Measurements from ENCODE around the gene MAN1C1.

The MAN1C1 gene

GRCh38 chr1:25703041-25703440, 86.5 kb downstream of the MAN1C1 start:
- ATAC-seq (replicated peaks), result no peak
- Mint-ChIP-seq H3K36me3 (ENCODE audit: insufficient read depth) (peaks cover 7% of the 10 kb centered on the region), H3K4me3 (no peak overlapping the region), H3K27ac (no peak overlapping the region), H3K9me3 (no peaks in the 10 kb centered on the region), H3K27me3 (no peaks in the 10 kb centered on the region), H3K4me1 (ENCODE audit: low read depth in 2 of 2) (peaks cover 15 to 27% of the 10 kb centered on the region in 2 donors)
- no peak for DNase-seq

GRCh38 chr1:25703671-25704266, 87.2 kb downstream of the MAN1C1 start:
- Mint-ChIP-seq H3K9me3 (no peaks in the 10 kb centered on the region), H3K4me3 (no peak overlapping the region), H3K36me3 (ENCODE audit: insufficient read depth) (peaks cover 7% of the 10 kb centered on the region), H3K27ac (peak overlapping the region in 1 of 2 donors; percentile 20), H3K27me3 (no peaks in the 10 kb centered on the region), H3K4me1 (ENCODE audit: low read depth in 2 of 2) (peaks cover 15 to 25% of the 10 kb centered on the region in 2 donors)
- DNase-seq, result no peak
- ATAC-seq (replicated peaks), result no peak

GRCh38 chr1:25704267-25704691, 87.7 kb downstream of the MAN1C1 start:
- Mint-ChIP-seq H3K27ac (peak overlapping the region in 1 of 2 donors; percentile 20), H3K4me1 (ENCODE audit: low read depth in 2 of 2) (peaks cover 15 to 25% of the 10 kb centered on the region in 2 donors), H3K4me3 (no peak overlapping the region), H3K27me3 (no peaks in the 10 kb centered on the region), H3K9me3 (no peaks in the 10 kb centered on the region), H3K36me3 (ENCODE audit: insufficient read depth) (peaks cover 7% of the 10 kb centered on the region)
- DNase-seq (peak; percentile 27 to 37 (median 32)), ATAC-seq (replicated peaks) (peak; percentile 100)

GRCh38 chr1:25705699-25706098, 89.1 kb downstream of the MAN1C1 start:
- Mint-ChIP-seq H3K27me3 (no peaks in the 10 kb centered on the region), H3K36me3 (ENCODE audit: insufficient read depth) (peaks cover 3% of the 10 kb centered on the region), H3K9me3 (no peaks in the 10 kb centered on the region), H3K4me3 (no peak overlapping the region), H3K27ac (no peak overlapping the region), H3K4me1 (ENCODE audit: low read depth in 2 of 2) (peaks cover 15 to 25% of the 10 kb centered on the region in 2 donors)
- no peak for ATAC-seq (replicated peaks)
- no peak for DNase-seq

GRCh38 chr1:25706146-25707089, 89.8 kb downstream of the MAN1C1 start:
- ATAC-seq (replicated peaks) (no peak), DNase-seq (no peak)
- H3K4me1 Mint-ChIP-seq (ENCODE audit: low read depth in 2 of 2), result peaks cover 16 to 30% of the 10 kb centered on the region in 2 donors
- H3K27ac Mint-ChIP-seq, result no peak overlapping the region
- H3K4me3 Mint-ChIP-seq, result no peak overlapping the region
- no peaks in the 10 kb centered on the region for H3K9me3 Mint-ChIP-seq
- H3K36me3 Mint-ChIP-seq (ENCODE audit: insufficient read depth), result peaks cover 3% of the 10 kb centered on the region
- no peaks in the 10 kb centered on the region for H3K27me3 Mint-ChIP-seq

GRCh38 chr1:25707280-25708016, 90.9 kb downstream of the MAN1C1 start:
- Mint-ChIP-seq H3K9me3 (no peaks in the 10 kb centered on the region), H3K36me3 (ENCODE audit: insufficient read depth) (peaks cover 6% of the 10 kb centered on the region), H3K27me3 (no peaks in the 10 kb centered on the region), H3K4me3 (no peak overlapping the region), H3K4me1 (ENCODE audit: low read depth in 2 of 2) (peaks cover 24 to 36% of the 10 kb centered on the region in 2 donors), H3K27ac (no peak overlapping the region)
- ATAC-seq (replicated peaks) (no peak), DNase-seq (no peak)

- ATAC-seq (replicated peaks), result no peak
- Mint-ChIP-seq H3K4me3 (no peak overlapping the region), H3K27ac (no peak overlapping the region), H3K27me3 (no peaks in the 10 kb centered on the region), H3K36me3 (ENCODE audit: insufficient read depth) (peaks cover 3% of the 10 kb centered on the region), H3K9me3 (no peaks in the 10 kb centered on the region), H3K4me1 (ENCODE audit: low read depth in 2 of 2) (peaks cover 15 to 16% of the 10 kb centered on the region in 2 donors)
- DNase-seq, result no peak
Observed at GRCh38 chr1:25710583-25711347, 94.2 kb downstream of the MAN1C1 start.

GRCh38 chr1:25711555-25712298, 95.1 kb downstream of the MAN1C1 start:
- DNase-seq, result peak; percentile 20 to 27 (median 22)
- peak overlapping the region; percentile 51 to 68 for H3K4me3 Mint-ChIP-seq
- H3K9me3 Mint-ChIP-seq, result no peaks in the 10 kb centered on the region
- H3K36me3 Mint-ChIP-seq (ENCODE audit: insufficient read depth), result peaks cover 3% of the 10 kb centered on the region
- H3K27me3 Mint-ChIP-seq, result no peaks in the 10 kb centered on the region
- H3K27ac Mint-ChIP-seq, result peak overlapping the region; percentile 60 to 73
- peaks cover 14 to 16% of the 10 kb centered on the region in 2 donors for H3K4me1 Mint-ChIP-seq (ENCODE audit: low read depth in 2 of 2)
- ATAC-seq (replicated peaks), result peak; percentile 94

GRCh38 chr1:25712299-25712970, 95.8 kb downstream of the MAN1C1 start:
- Mint-ChIP-seq H3K27ac (peak overlapping the region in 1 of 2 donors; percentile 73), H3K4me1 (ENCODE audit: low read depth in 2 of 2) (peaks cover 14 to 16% of the 10 kb centered on the region in 2 donors), H3K36me3 (ENCODE audit: insufficient read depth) (peaks cover 3% of the 10 kb centered on the region), H3K27me3 (no peaks in the 10 kb centered on the region), H3K9me3 (no peaks in the 10 kb centered on the region), H3K4me3 (no peak overlapping the region)
- no peak for DNase-seq
- ATAC-seq (replicated peaks), result no peak

GRCh38 chr1:25713961-25714360, 97.4 kb downstream of the MAN1C1 start:
- DNase-seq (no peak), ATAC-seq (replicated peaks) (no peak)
- peaks cover 11 to 14% of the 10 kb centered on the region in 2 donors for H3K4me1 Mint-ChIP-seq (ENCODE audit: low read depth in 2 of 2)
- H3K9me3 Mint-ChIP-seq, result no peaks in the 10 kb centered on the region
- H3K27me3 Mint-ChIP-seq, result no peaks in the 10 kb centered on the region
- no peak overlapping the region for H3K27ac Mint-ChIP-seq
- H3K36me3 Mint-ChIP-seq (ENCODE audit: insufficient read depth), result peaks cover 3% of the 10 kb centered on the region
- no peak overlapping the region for H3K4me3 Mint-ChIP-seq

GRCh38 chr1:25714372-25714931, 97.9 kb downstream of the MAN1C1 start:
- ATAC-seq (replicated peaks), result no peak
- Mint-ChIP-seq H3K4me1 (ENCODE audit: low read depth in 2 of 2) (peaks cover 11 to 14% of the 10 kb centered on the region in 2 donors), H3K27ac (no peak overlapping the region), H3K27me3 (no peaks in the 10 kb centered on the region), H3K4me3 (no peak overlapping the region), H3K9me3 (no peaks in the 10 kb centered on the region), H3K36me3 (ENCODE audit: insufficient read depth) (peaks cover 3% of the 10 kb centered on the region)
- DNase-seq, result no peak

GRCh38 chr1:25715888-25716287, 99.3 kb downstream of the MAN1C1 start:
- H3K4me1 Mint-ChIP-seq (ENCODE audit: low read depth in 2 of 2), result peaks cover 11 to 14% of the 10 kb centered on the region in 2 donors
- no peak overlapping the region for H3K27ac Mint-ChIP-seq
- no peak for ATAC-seq (replicated peaks)
- H3K9me3 Mint-ChIP-seq, result no peaks in the 10 kb centered on the region
- DNase-seq, result no peak
- peaks cover 3% of the 10 kb centered on the region for H3K36me3 Mint-ChIP-seq (ENCODE audit: insufficient read depth)
- H3K27me3 Mint-ChIP-seq, result no peaks in the 10 kb centered on the region
- no peak overlapping the region for H3K4me3 Mint-ChIP-seq

All from effector memory CD8-positive, alpha-beta T cell (primary cell).